GM19372 (cell line): ENCODE data around the gene TMEM88.

Experiments used
- ATAC-seq: cut with Tn5 transposase; IDR thresholded peaks from one replicate; pipeline ENCODE4 v1.9.1; 2021; ENCODE audit warnings: mild to moderate bottlenecking, low read depth, moderate library complexity; ENCODE audit not compliant: unreplicated experiment

The TMEM88 gene

GRCh38 chr17:7843257-7843535, 11.7 kb upstream of the TMEM88 start:
- ATAC-seq: peak; percentile 2

- ATAC-seq: peak; percentile 36
Measured at GRCh38 chr17:7843536-7844291, 11.2 kb upstream of the TMEM88 start.

GRCh38 chr17:7844292-7845154, 10.3 kb upstream of the TMEM88 start:
- peak; percentile 49 for ATAC-seq

GRCh38 chr17:7845359-7846062, 9.4 kb upstream of the TMEM88 start:
- ATAC-seq: no peak

GRCh38 chr17:7846063-7846735, 8.7 kb upstream of the TMEM88 start:
- no peak for ATAC-seq

GRCh38 chr17:7846765-7847661, 7.9 kb upstream of the TMEM88 start:
- ATAC-seq: no peak

GRCh38 chr17:7848131-7848579, 6.7 kb upstream of the TMEM88 start:
- no peak for ATAC-seq

GRCh38 chr17:7848739-7849129, 6.1 kb upstream of the TMEM88 start:
- ATAC-seq: no peak

- ATAC-seq: no peak
Measured at GRCh38 chr17:7849130-7849750, 5.6 kb upstream of the TMEM88 start.

GRCh38 chr17:7849751-7850504, 4.9 kb upstream of the TMEM88 start:
- no peak for ATAC-seq

GRCh38 chr17:7850701-7851437, 4.0 kb upstream of the TMEM88 start:
- no peak for ATAC-seq

- peak; percentile 81 for ATAC-seq
Measured at GRCh38 chr17:7851438-7852261, 3.2 kb upstream of the TMEM88 start.

GRCh38 chr17:7852262-7852670, 2.6 kb upstream of the TMEM88 start:
- ATAC-seq: no peak

- ATAC-seq: no peak
Measured at GRCh38 chr17:7852919-7853690, 1.8 kb upstream of the TMEM88 start.

GRCh38 chr17:7853691-7854038, 1.2 kb upstream of the TMEM88 start:
- no peak for ATAC-seq

- no peak for ATAC-seq
Measured at GRCh38 chr17:7854078-7854777, 638 bp upstream of the TMEM88 start.
